Prostate gland (tissue), 2 donors: ENCODE measurements around the gene PRL. TPM values are rescaled to one million over a fixed set of nuclear protein-coding genes. Genes with fewer than 3 reads are reported as not detected.

ENCODE experiments used
- DNase-seq: peaks from one replicate; pipeline ENCODE4 v3.0.0-alpha.2; 2019; ENCODE audit warnings: low spot score
- H3K27ac ChIP-seq, 2 donors: fragments of 200-600 bp; sonication (generic); 2 replicates each; pipeline ENCODE4 v1.5.1; 2017 to 2019
- H3K27me3 ChIP-seq: fragments of 200-600 bp; sonication (generic); replicated peaks from 2 replicates; pipeline ENCODE4 v1.5.1; 2019; ENCODE audit not compliant: insufficient read depth
- H3K36me3 ChIP-seq, 2 donors: fragments of 200-600 bp; sonication (generic); 1 replicate in 1 of 2; 2 replicates in 1 of 2; pipeline versions ENCODE4 v1.5.1 to v1.8.1; 2017 to 2019
- H3K4me1 ChIP-seq: fragments of 200-600 bp; sonication (generic); replicated peaks from 2 replicates; pipeline ENCODE4 v1.5.1; 2019
- H3K4me3 ChIP-seq, 2 donors: fragments of 200-600 bp; sonication (generic); 2 replicates each; pipeline ENCODE4 v1.5.1; 2017 to 2019
- H3K9me3 ChIP-seq: fragments of 200-600 bp; sonication (generic); 2 replicates; pipeline ENCODE4 v1.5.1; 2017
- POLR2A ChIP-seq: fragments of 450-650 bp; IDR thresholded peaks from one replicate; pipeline ENCODE4 v1.6.1; 2016; ENCODE audit warnings: antibody characterized with exemption, mild to moderate bottlenecking
- POLR2AphosphoS5 ChIP-seq: sonication (generic); formaldehyde crosslinking; IDR thresholded peaks from one replicate; pipeline ENCODE4 v1.6.1; 2017; ENCODE audit warnings: antibody characterized with exemption
- WGBS: methylation state at CpG from one replicate; pipeline ENCODE4 v1.1.5; 2018; 5-methylcytosine and 5-hydroxymethylcytosine counted together
- intact Hi-C: fragments of 100-400 bp; cut with DNase I; formaldehyde crosslinking; loops from one replicate; pipeline ENCODE4 v1.14.2; 2022
- total RNA-seq, 2 donors: library from RNA; depleted of rRNA; stranded (reverse); fragments of >200 nt; gene quantifications; one replicate each; pipeline ENCODE4 v1.1.0, GENCODE V29; 2016
- TF ChIP-seq, protein P1 (sequence below), 4 experiments: fragments of 200-600 bp in 2 of 4; fragments of 450-650 bp in 2 of 4; sonication (generic) in 2 of 4; IDR thresholded peaks; 1 replicate in 3 of 4; 2 replicates in 1 of 4; pipeline ENCODE4 v1.5.1; 2016 to 2019; ENCODE audit warnings: antibody characterized with exemption in 4 of 4, mild to moderate bottlenecking in 2 of 4, moderate library complexity in 2 of 4

The PRL gene
- total RNA-seq, 2 donors from 2014 or later: not detected

DNA sequence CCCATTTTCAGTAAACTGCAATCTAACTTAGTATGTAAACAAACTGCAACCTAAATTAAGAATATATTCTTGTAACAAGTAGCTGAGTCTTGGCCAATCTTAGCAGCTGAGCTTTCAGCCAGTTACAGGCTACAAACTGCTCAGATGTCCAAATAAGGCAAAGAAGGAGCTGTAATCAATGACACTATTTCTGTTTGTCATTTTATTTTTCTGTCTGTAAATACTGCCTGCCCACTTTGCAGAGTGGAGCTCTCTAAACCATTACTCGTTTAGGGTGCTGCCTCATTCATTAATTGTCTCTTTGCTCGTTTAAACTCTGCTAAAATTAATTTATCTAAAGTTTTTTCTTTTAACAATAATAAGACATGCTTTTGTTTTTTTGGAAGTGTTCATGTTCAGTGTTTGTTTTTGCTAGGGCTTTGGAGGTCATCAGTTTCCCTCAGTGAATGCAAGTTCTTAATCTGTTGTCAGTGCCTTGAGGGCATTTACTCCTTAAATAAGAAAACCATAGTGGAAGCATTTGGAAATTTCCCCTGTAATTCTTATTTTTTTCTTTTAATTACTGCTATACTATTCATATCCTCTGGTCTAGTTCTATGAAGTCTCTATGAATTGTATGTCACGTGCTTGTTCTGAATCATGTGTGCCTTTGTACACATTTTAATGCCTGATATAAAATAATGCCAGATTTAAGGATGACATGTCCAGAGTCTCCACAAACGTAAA lies 3.6 kb upstream of the PRL start:
- DNase-seq: no peak
- no peak overlapping the region for H3K4me3 ChIP-seq
- H3K36me3 ChIP-seq: no peaks in the 10 kb centered on the region
- no peaks in the 10 kb centered on the region for H3K9me3 ChIP-seq
- H3K27me3 ChIP-seq: no peaks in the 10 kb centered on the region
- intact Hi-C loops: no loop called here
- no peaks in the 10 kb centered on the region for H3K4me1 ChIP-seq
- TF ChIP-seq, protein P1, sequence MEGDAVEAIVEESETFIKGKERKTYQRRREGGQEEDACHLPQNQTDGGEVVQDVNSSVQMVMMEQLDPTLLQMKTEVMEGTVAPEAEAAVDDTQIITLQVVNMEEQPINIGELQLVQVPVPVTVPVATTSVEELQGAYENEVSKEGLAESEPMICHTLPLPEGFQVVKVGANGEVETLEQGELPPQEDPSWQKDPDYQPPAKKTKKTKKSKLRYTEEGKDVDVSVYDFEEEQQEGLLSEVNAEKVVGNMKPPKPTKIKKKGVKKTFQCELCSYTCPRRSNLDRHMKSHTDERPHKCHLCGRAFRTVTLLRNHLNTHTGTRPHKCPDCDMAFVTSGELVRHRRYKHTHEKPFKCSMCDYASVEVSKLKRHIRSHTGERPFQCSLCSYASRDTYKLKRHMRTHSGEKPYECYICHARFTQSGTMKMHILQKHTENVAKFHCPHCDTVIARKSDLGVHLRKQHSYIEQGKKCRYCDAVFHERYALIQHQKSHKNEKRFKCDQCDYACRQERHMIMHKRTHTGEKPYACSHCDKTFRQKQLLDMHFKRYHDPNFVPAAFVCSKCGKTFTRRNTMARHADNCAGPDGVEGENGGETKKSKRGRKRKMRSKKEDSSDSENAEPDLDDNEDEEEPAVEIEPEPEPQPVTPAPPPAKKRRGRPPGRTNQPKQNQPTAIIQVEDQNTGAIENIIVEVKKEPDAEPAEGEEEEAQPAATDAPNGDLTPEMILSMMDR (IDR thresholded peaks at IDR 0.05): no peak
- TF ChIP-seq POLR2A (no peak), POLR2AphosphoS5 (no peak)
- no peak overlapping the region for H3K27ac ChIP-seq
- WGBS: 77% methylated on average over 4 of the region's 4 CpGs

DNA sequence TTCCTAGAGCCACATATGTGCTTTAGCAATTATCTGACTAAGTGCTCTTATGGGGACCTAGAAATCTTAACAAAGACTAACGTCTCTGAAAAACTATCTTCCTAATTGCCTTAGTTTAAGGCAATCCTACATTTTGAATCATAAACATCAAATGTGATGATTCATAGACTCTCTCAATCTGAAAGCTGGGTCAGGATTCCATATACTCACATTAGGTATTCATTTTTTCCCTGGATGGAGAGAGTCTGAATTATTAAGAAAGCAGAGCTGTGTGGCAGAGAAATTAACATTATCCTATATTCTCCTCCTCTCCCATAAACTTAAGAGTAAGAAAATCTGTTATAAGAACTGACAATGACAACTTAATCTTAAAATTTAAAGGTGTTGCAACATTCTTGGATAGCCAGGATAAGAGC lies 1.6 kb upstream of the PRL start:
- Histone ChIP-seq H3K9me3 (no peaks in the 10 kb centered on the region), H3K27ac (no peak overlapping the region), H3K27me3 (no peaks in the 10 kb centered on the region), H3K4me3 (no peak overlapping the region), H3K4me1 (no peaks in the 10 kb centered on the region), H3K36me3 (no peaks in the 10 kb centered on the region)
- WGBS: 88% methylated on average over 1 of the region's 1 CpG
- no peak for DNase-seq
- TF ChIP-seq, protein P1 (IDR thresholded peaks at IDR 0.05): no peak
- TF ChIP-seq POLR2A (no peak), POLR2AphosphoS5 (no peak)
- intact Hi-C loops: no loop called here

GRCh38 chr6:22296067-22296466 lies 769 bp downstream of the PRL start:
- Histone ChIP-seq H3K27me3 (no peaks in the 10 kb centered on the region), H3K9me3 (no peaks in the 10 kb centered on the region), H3K36me3 (no peaks in the 10 kb centered on the region), H3K4me1 (no peaks in the 10 kb centered on the region), H3K4me3 (no peak overlapping the region), H3K27ac (no peak overlapping the region)
- TF ChIP-seq POLR2AphosphoS5: no peak
- TF ChIP-seq POLR2A: no peak
- TF ChIP-seq, protein P1 (IDR thresholded peaks at IDR 0.05): no peak
- intact Hi-C loops: no loop called here
- no peak for DNase-seq
- 48% methylated on average over 1 of the region's 1 CpG for WGBS

- no peak overlapping the region for H3K4me3 ChIP-seq
- no peaks in the 10 kb centered on the region for H3K36me3 ChIP-seq
- TF ChIP-seq POLR2AphosphoS5 (no peak), POLR2A (no peak)
- TF ChIP-seq, protein P1 (IDR thresholded peaks at IDR 0.05): no peak
- 77% methylated on average over 9 of the region's 9 CpGs for WGBS
- no peaks in the 10 kb centered on the region for H3K27me3 ChIP-seq
- intact Hi-C loops: no loop called here
- DNase-seq: no peak
- H3K4me1 ChIP-seq: no peaks in the 10 kb centered on the region
- no peak overlapping the region for H3K27ac ChIP-seq
- H3K9me3 ChIP-seq: no peaks in the 10 kb centered on the region
Observed at GRCh38 chr6:22295145-22295544, 1.7 kb downstream of the PRL start.

DNA sequence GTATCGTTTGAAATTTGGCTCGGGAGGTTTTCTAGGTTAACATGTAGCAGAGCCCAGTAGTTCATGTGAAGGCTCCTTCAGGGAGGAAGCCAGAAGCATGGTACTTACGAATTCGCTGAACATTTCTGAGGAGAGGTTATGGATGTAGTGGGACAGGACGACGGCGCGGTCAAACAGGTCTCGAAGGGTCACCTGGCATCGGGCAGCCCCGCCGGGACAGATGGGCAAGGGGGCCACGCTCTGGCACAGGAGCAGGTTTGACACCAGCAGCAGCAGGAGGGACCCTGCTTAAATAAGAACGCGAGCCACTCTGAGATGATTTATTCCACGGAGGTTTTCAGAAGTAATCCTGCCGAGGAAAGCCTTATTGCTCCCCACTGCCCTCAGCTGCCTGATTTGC lies 2.5 kb downstream of the PRL start:
- Histone ChIP-seq H3K27me3 (no peaks in the 10 kb centered on the region), H3K27ac (no peak overlapping the region), H3K4me1 (no peaks in the 10 kb centered on the region), H3K36me3 (no peaks in the 10 kb centered on the region), H3K4me3 (no peak overlapping the region), H3K9me3 (no peaks in the 10 kb centered on the region)
- 88% methylated on average over 17 of the region's 17 CpGs for WGBS
- DNase-seq: no peak
- intact Hi-C loops: no loop called here
- TF ChIP-seq, protein P1 (IDR thresholded peaks at IDR 0.05): no peak
- no peak for TF ChIP-seq POLR2A
- TF ChIP-seq POLR2AphosphoS5: no peak
